Measurements from ENCODE around the gene PCDHGA7. TPM values are rescaled to one million over a fixed set of nuclear protein-coding genes. Genes with fewer than 3 reads are reported as not detected.
A peak's percentile ranks its signal among the peaks of the same experiment; 100 is the strongest.

The PCDHGA7 gene
- total RNA-seq, 1 donor from 2014 or later, result 1.1 TPM

DNA sequence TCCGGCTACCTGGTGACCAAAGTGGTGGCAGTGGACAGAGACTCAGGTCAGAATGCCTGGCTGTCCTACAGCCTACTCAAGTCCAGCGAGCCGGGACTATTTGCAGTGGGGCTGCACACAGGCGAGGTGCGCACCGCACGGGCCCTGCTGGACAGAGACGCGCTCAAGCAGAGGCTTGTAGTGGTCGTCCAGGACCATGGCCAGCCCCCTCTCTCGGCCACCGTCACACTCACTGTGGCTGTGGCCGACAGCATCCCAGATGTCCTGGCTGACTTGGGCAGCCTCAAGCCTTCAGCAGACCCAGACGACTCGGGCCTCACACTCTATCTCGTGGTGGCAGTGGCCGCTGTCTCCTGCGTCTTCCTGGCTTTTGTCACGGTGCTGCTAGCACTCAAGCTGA, 25.6 kb upstream of the PCDHGA7 start:
- Mint-ChIP-seq H3K36me3 (peaks cover 7% of the 10 kb centered on the region), H3K27ac (no peak overlapping the region), H3K4me1 (no peaks in the 10 kb centered on the region), H3K4me3 (no peak overlapping the region), H3K9me3 (peaks cover 61% of the 10 kb centered on the region), H3K27me3 (ENCODE audit: insufficient read depth, low read depth) (peaks cover 2% of the 10 kb centered on the region)
- Histone ChIP-seq H2AFZ (replicated peaks) (no peak overlapping the region), H3K4me1 (no peaks in the 10 kb centered on the region), H3K27ac (no peak overlapping the region), H3K79me2 (ENCODE audit: low read depth) (no peaks in the 10 kb centered on the region), H4K20me1 (ENCODE audit: low read depth) (no peaks in the 10 kb centered on the region), H3K4me2 (no peak overlapping the region), H3K9ac (no peak overlapping the region), H3K36me3 (no peaks in the 10 kb centered on the region), H3K9me3 (ENCODE audit: low read depth) (peaks cover 13% of the 10 kb centered on the region), H3K4me3 (no peak overlapping the region), H3K27me3 (no peaks in the 10 kb centered on the region), H3F3A (ENCODE audit: low read depth) (no peaks in the 10 kb centered on the region)
- no peak for DNase-seq (ENCODE audit: low spot score)
- TF ChIP-seq EZH2 (IDR thresholded peaks at IDR 0.05) (no peak), EZH2phosphoT487 (IDR thresholded peaks at IDR 0.05) (no peak)
- TF ChIP-seq, protein P1, sequence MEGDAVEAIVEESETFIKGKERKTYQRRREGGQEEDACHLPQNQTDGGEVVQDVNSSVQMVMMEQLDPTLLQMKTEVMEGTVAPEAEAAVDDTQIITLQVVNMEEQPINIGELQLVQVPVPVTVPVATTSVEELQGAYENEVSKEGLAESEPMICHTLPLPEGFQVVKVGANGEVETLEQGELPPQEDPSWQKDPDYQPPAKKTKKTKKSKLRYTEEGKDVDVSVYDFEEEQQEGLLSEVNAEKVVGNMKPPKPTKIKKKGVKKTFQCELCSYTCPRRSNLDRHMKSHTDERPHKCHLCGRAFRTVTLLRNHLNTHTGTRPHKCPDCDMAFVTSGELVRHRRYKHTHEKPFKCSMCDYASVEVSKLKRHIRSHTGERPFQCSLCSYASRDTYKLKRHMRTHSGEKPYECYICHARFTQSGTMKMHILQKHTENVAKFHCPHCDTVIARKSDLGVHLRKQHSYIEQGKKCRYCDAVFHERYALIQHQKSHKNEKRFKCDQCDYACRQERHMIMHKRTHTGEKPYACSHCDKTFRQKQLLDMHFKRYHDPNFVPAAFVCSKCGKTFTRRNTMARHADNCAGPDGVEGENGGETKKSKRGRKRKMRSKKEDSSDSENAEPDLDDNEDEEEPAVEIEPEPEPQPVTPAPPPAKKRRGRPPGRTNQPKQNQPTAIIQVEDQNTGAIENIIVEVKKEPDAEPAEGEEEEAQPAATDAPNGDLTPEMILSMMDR (IDR thresholded peaks at IDR 0.05), result no peak

DNA sequence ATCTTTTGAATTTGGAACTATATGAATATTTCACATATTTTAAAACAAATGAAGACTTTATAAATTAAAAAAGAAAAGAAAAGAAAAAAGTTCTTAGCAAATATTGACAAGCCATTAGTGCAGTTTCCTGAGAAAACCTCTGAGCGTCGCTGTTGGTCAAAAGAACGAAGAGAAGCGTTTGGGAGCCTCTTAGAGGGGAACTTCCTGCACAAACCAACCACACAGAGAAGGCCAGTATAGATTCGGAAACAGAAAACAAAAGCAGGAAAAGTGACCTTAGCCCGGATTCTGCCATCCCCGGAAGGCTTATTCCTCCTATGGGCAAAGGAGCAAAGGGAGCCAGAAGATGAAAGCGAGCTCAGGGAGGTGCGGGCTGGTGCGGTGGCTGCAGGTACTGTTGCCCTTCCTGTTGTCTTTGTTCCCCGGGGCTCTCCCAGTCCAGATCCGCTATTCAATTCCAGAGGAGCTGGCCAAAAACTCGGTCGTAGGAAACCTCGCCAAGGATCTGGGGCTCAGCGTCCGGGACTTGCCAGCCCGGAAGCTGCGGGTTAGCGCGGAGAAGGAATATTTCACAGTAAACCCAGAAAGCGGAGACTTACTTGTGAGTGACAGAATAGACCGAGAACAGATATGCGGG, 22.6 kb upstream of the PCDHGA7 start, which contains the start of gene PCDHGB2:
Gene PCDHGB2 (plus strand): TSS at position 205 of the 637 bp plus-strand sequence. CDS start 142 bp downstream, at position 347.
- peak; percentile 38 for DNase-seq (ENCODE audit: low spot score)
- H3K4me3 Mint-ChIP-seq, result no peak within 1 kb of the TSS

DNA sequence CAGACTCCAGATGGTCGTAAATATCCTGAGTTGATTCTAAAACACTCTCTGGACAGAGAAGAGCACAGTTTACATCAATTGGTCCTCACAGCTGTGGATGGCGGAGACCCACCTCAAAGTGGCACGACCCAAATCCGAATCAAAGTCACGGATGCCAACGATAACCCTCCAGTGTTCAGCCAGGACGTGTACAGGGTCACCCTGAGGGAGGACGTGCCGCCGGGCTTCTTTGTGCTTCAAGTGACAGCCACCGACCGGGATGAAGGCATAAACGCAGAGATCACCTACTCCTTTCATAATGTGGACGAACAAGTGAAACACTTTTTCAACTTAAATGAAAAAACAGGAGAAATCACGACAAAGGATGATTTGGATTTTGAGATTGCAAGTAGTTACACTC, 21.9 kb upstream of the PCDHGA7 start:
- Mint-ChIP-seq H3K9me3 (peaks cover 73% of the 10 kb centered on the region), H3K36me3 (peaks cover 4% of the 10 kb centered on the region), H3K4me3 (no peak overlapping the region), H3K27ac (no peak overlapping the region), H3K4me1 (no peaks in the 10 kb centered on the region), H3K27me3 (ENCODE audit: insufficient read depth, low read depth) (peaks cover 7% of the 10 kb centered on the region)
- TF ChIP-seq, protein P1 (IDR thresholded peaks at IDR 0.05), result no peak
- TF ChIP-seq EZH2phosphoT487 (IDR thresholded peaks at IDR 0.05) (no peak), EZH2 (IDR thresholded peaks at IDR 0.05) (no peak)
- no peak overlapping the region for H2AFZ ChIP-seq (replicated peaks)
- no peak overlapping the region for H3K9ac ChIP-seq
- H3K36me3 ChIP-seq, result no peaks in the 10 kb centered on the region
- H3K4me1 ChIP-seq, result no peaks in the 10 kb centered on the region
- H3K79me2 ChIP-seq (ENCODE audit: low read depth), result no peaks in the 10 kb centered on the region
- no peaks in the 10 kb centered on the region for H4K20me1 ChIP-seq (ENCODE audit: low read depth)
- no peak overlapping the region for H3K4me2 ChIP-seq
- peaks cover 13% of the 10 kb centered on the region for H3K9me3 ChIP-seq (ENCODE audit: low read depth)
- H3K27me3 ChIP-seq, result no peaks in the 10 kb centered on the region
- H3F3A ChIP-seq (ENCODE audit: low read depth), result no peaks in the 10 kb centered on the region
- no peak overlapping the region for H3K27ac ChIP-seq
- no peak for DNase-seq (ENCODE audit: low spot score)
- no peak overlapping the region for H3K4me3 ChIP-seq

More for the DNA sequence above, 22.6 kb upstream of the PCDHGA7 start, which contains the start of gene PCDHGB2:
- no peaks in the 10 kb centered on the region for H3K4me1 ChIP-seq
- no peaks in the 10 kb centered on the region for H3F3A ChIP-seq (ENCODE audit: low read depth)
- H3K27ac ChIP-seq, result no peak within 1 kb of the TSS
- Mint-ChIP-seq H3K4me1 (no peaks in the 10 kb centered on the region), H3K27ac (no peak within 1 kb of the TSS), H3K36me3 (peaks cover 4% of the 10 kb centered on the region), H3K9me3 (peaks cover 71% of the 10 kb centered on the region), H3K27me3 (ENCODE audit: insufficient read depth, low read depth) (peaks cover 4% of the 10 kb centered on the region)
- H4K20me1 ChIP-seq (ENCODE audit: low read depth), result no peaks in the 10 kb centered on the region
- no peaks in the 10 kb centered on the region for H3K27me3 ChIP-seq
- TF ChIP-seq, protein P1 (IDR thresholded peaks at IDR 0.05), result peak; percentile 49
- no peak for TF ChIP-seq EZH2phosphoT487 (IDR thresholded peaks at IDR 0.05)
- TF ChIP-seq EZH2 (IDR thresholded peaks at IDR 0.05), result no peak
- no peak within 1 kb of the TSS for H3K4me3 ChIP-seq
- H2AFZ ChIP-seq (replicated peaks), result peak within 1 kb of the TSS; percentile 24
- H3K4me2 ChIP-seq, result no peak within 1 kb of the TSS
- H3K9ac ChIP-seq, result no peak within 1 kb of the TSS
- no peaks in the 10 kb centered on the region for H3K79me2 ChIP-seq (ENCODE audit: low read depth)
- H3K9me3 ChIP-seq (ENCODE audit: low read depth), result peaks cover 13% of the 10 kb centered on the region
- no peaks in the 10 kb centered on the region for H3K36me3 ChIP-seq
